EH (cell line): ENCODE measurements around the gene IGFBP5.

Source experiments
- DNase-seq: peaks from one replicate; pipeline ENCODE4 v3.0.0-alpha.2; 2015; ENCODE audit warnings: low read depth

The IGFBP5 gene

GRCh38 chr2:216695401-216695821 is at the start of gene IGFBP5:
TSS of gene IGFBP5 (minus strand) at chr2:216695549. CDS start at chr2:216694775, 774 bp downstream.
- peak; percentile 89 for DNase-seq

DNA sequence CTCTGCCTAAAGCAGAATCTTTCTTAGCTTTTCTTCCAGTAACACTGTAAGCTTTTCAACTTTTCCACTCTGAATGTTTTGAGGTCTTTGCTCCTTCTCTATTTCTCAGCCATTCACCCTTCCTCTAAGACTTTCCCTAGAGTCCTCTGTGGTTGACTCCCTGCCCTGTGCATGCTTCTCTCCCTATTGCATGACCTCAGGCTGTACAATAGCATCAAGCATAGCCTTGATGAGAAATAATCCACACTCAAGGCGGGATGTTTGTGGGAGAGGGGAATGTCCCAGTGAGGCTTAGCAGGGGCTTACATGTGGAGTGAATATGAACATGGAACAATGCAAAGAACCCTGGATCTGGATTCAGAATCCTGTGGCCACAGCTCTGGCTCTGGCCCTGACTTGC is 48.4 kb upstream of the IGFBP5 start:
- DNase-seq: peak; percentile 7

DNA sequence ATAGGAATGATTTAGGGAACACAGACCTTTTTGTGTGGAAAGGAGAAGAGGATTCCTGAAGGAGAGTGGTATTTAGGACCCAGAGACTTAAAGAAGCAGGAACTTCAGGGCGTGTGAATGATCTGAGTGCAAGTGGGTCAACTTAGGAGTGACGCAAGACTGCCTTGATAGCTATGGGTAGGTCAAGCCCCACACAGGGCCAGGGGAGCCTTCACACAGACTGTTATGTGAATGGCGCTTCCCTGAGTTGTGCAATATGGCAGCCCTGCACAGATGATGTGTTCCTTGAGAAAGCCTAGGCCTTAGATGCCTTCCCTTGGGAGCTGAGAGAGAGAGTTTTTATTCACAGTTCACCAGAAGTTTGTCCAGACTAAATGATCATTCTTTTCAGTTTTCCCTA is 47.1 kb upstream of the IGFBP5 start:
- no peak for DNase-seq

- DNase-seq: no peak
Observed at GRCh38 chr2:216741223-216741593, 45.9 kb upstream of the IGFBP5 start.

GRCh38 chr2:216740557-216741222 is 45.3 kb upstream of the IGFBP5 start:
- DNase-seq: peak; percentile 59

- DNase-seq: no peak
Observed at GRCh38 chr2:216739035-216739434, 43.7 kb upstream of the IGFBP5 start.

GRCh38 chr2:216737676-216738075 is 42.3 kb upstream of the IGFBP5 start:
- no peak for DNase-seq

DNA sequence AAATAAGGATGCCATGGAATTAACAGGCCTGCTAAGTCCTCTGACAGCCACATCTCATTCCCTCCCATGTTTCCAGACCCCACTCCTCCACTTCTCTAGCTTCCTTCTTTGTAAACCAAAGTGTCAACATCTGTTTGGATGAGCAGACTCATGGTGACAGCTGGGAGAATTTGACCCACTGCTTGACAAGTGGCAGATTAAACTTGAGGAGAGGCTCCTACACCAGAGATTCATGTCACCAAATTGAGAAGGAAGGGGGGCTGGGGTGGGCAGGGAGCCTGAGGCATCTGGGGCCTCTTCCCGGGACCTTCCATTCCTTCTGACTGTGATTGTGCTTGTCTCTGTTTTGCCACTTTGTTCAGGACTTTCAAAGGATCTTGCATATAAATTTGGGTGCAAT is 41.0 kb upstream of the IGFBP5 start:
- no peak for DNase-seq

GRCh38 chr2:216735668-216736067 is 40.3 kb upstream of the IGFBP5 start:
- no peak for DNase-seq

GRCh38 chr2:216735086-216735485 is 39.7 kb upstream of the IGFBP5 start:
- DNase-seq: peak; percentile 9

GRCh38 chr2:216733046-216733445 is 37.7 kb upstream of the IGFBP5 start:
- DNase-seq: no peak

GRCh38 chr2:216732334-216732733 is 37.0 kb upstream of the IGFBP5 start:
- no peak for DNase-seq

- DNase-seq: no peak
Observed at GRCh38 chr2:216731465-216731864, 36.1 kb upstream of the IGFBP5 start.

GRCh38 chr2:216730871-216731270 is 35.5 kb upstream of the IGFBP5 start:
- no peak for DNase-seq

- no peak for DNase-seq
Observed at GRCh38 chr2:216727346-216728122, 32.2 kb upstream of the IGFBP5 start.

- no peak for DNase-seq
Observed at GRCh38 chr2:216724190-216724589, 28.8 kb upstream of the IGFBP5 start.

DNA sequence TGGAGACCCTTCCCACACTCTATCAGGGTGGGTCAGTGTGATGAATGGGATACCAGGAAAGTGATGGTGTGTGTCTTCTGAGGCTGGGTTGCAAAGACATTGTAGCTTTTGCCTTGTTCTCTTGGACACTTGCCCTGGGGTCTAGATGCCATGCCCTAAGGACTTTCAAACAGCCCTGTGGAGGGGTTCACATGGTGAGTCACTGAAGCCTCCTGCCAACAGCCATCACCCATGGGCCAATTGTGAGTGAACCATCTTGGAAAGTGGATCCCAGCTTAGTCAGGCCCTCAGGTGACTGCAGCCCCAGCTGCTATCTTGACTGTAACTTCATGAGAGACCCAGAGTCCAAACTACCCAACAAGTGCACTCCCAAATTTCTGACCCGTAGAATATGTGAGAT is 25.8 kb upstream of the IGFBP5 start:
- no peak for DNase-seq

DNA sequence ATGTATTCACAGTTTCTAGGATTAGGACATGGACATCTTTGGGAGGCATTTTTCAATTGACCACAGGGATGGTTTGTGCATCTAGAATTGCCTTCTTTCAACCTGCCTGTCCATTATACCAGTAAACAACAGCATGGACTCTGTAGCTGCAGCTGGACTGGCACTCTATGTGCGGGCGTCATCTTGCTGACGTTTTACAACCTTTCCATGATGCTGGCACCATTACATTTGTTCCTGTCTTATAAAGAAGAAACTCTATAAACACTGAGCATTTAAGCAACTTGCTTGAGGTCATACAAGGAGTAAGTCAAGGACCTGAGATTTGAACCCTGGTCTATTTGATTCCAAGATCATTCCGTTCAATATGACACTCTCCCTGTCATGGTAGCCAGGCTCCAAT is 25.4 kb upstream of the IGFBP5 start:
- no peak for DNase-seq

- DNase-seq: no peak
Observed at GRCh38 chr2:216717907-216718615, 22.7 kb upstream of the IGFBP5 start.

DNA sequence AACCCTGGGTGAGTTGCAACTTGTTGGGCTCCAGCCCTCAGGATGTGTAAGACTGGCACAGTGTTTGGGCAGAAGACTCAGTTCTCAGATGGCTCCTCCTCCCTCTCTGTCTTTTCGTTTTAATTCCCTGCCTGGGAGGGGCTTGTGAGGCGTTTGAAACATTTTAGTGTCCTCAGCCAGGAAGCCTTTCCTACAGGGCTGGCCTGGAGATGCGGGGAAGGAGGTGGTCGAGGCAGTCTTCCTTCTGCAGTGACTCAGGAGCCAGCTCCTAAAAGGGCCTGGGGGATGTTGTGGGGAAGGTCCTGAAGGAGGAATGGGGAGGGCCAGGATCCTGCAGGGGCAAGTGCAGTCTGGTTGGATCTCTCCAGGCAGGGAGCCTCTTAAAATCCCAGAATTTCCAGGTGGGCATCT is 22.1 kb upstream of the IGFBP5 start:
- DNase-seq: peak; percentile 23

DNA sequence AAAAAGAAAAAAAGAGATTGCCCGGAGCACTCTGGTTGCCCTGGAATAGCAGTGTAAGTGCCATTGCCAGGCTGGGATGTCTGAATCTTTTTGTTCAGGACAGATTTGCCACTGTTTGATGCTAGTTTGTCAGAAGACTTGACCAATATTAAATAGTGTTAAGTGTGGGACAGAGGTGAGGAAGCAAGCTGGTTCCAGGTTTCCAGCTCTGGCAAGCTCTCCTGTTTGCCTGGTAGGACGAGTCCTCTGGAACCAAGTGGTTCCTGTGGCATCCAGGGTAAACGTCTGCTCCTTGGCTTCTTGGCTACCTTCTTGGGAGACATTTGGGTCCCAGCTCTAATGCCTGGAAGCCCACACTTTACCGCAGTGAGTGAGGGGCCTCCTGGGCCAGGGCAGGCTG is 20.8 kb upstream of the IGFBP5 start:
- DNase-seq: no peak

DNA sequence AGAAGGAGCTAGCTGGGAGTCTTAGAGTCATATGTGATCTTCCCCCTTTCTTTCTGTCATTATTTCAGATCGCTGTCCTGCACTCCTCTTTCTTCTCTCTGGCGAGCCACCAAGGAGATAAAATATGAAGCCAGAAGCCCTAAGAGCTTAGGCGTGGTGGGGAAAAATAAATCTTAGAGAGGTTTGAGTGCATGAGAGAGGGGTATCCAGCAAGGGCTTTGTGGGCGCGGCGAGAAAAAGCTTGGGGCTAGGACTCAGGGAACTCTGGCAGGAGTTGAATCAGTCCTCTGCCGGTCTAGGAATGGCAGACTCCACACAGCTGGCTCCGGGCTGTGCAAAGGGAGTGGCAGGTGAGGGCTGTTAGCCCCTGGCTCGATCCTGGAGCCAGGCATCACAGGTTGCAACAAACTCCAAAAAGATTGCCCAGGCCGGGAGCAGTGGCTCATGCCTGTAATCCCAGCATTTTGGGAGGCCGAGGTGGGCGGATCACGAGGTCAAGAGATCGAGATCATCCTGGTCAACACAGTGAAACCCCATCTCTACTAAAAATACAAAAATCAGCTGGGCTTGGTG is 20.1 kb upstream of the IGFBP5 start:
- DNase-seq: no peak

GRCh38 chr2:216714376-216714775 is 19.0 kb upstream of the IGFBP5 start:
- DNase-seq: peak; percentile 76
